HG02642 (cell line): ENCODE data around the gene CHAD.

Experiments
- ATAC-seq: cut with Tn5 transposase; IDR thresholded peaks from one replicate; pipeline ENCODE4 v1.9.1; 2021; ENCODE audit warnings: mild to moderate bottlenecking; ENCODE audit not compliant: unreplicated experiment, poor library complexity

The CHAD gene, protein sequence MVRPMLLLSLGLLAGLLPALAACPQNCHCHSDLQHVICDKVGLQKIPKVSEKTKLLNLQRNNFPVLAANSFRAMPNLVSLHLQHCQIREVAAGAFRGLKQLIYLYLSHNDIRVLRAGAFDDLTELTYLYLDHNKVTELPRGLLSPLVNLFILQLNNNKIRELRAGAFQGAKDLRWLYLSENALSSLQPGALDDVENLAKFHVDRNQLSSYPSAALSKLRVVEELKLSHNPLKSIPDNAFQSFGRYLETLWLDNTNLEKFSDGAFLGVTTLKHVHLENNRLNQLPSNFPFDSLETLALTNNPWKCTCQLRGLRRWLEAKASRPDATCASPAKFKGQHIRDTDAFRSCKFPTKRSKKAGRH

GRCh38 chr17:50468304-50469207, at the start of gene CHAD:
Gene CHAD (minus strand): TSS chr17:50468880. CDS start chr17:50468813, 67 bp downstream.
- no peak for ATAC-seq

DNA sequence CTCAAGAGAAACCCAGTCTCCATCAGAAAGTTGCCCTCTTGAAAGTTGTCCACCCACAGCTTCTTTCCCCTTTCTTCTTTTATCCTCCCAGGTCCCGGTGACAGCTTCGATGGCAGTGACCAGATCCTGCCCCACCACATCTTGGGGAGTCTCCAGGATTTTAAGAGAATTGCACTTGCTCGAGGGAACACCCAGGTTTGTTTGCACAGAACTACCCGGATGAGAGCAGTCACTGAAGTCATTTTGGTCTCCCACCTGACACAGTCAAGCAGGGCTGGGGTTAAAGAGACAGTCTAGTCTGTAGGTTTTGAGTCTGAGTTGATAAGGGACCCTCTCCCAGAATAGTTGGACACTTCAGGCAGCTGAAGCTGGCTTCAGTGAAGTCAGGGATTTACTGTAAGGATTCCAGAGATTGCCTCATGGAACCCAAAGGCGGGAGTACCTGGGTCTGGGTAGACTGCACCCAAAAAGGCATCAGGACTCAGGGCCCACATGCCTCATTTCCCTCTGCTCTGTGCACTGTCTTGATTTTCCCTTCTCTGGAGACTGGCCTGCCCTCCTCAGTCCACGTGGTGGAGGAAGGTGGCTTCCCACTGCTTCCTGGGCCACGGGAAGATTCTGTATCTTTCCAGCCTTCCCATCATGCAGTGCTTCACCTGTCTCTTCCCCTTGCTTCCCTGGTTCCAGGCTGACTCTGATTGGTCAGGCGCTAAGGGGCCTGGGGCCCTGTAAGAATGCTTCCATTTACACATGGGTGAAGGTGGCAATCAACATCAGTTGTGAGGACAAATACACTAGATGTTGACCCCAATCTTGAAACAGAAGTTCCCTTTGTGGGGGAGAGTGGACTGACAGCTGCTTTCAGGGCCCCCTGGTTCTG, 49.1 kb upstream of the CHAD start:
- ATAC-seq = no peak

- ATAC-seq = no peak
Measured at GRCh38 chr17:50517011-50517410, 48.3 kb upstream of the CHAD start.

DNA sequence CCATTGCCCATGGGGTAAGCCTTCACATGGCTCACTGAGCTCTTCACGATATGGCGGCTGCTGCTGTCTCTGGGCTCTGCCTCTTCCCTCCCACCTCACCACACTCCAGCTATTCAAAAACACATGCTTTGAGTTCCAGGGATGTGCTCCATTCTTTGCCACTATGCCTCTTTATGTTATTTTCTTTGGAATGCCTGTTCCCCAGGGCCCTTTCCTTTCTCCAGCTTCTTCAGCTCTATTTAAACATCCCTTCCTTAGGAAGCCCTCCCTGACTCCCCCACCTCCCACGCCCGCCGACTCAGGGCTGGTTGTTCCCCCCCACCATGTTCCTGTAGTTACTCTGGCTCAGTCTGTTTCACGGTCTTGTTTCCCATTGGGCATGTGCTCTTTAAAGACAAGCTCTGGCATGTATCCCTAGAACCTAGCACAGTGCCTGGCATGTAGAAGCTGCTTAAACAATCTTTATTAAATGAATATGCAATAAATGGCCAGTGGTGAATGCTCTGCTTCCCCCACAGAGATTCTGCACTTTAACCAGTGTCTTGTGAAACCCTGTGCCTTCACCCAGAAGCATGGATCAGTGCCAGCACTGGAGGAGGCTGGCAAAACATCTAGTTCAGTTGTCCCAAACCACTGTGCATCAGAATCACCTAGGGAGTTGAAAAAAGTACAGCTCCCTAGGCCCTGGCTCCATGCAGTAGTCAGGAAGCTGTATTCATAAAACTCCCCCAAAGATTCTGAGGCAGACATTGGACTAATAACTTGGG, 46.4 kb upstream of the CHAD start:
- ATAC-seq = no peak

DNA sequence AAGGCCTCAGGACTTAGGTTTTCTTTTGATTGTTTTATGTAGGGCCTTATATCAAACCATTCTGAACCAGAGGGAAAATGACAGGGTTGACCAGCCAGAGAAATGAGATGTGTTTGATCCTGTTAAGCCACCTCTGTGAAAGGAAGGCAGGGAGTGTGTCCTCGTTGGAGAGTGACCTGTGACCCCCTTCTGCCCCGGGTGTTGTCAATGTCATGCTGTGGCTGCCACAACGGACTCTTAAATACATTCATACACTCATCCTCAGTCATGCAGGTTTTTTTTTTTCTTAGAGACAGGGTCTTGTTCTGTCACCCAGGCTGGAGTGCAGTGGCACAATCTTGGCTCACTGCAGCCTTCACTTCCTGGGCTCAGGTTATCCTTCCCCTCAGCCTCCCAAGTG, 45.7 kb upstream of the CHAD start:
- no peak for ATAC-seq

DNA sequence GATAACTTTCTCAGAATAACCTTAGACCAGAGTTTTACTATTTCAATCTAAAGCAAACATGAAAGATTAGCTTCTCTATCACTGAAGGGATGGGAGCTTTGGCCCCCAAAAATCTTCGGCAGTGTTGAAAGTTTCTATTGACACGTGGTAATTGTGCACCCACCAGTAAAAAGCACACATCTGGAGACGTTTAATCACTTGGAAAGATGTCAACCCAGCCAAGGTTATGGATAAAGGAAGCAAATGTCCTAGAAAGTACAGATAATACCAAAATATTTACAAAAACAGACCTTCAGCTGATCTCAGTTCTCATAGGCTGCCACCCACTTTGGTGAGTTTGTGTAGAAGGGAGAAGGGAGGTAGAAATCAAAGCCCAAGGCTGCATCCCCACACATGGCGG, 44.8 kb upstream of the CHAD start:
- no peak for ATAC-seq

GRCh38 chr17:50511058-50511457, 42.4 kb upstream of the CHAD start:
- ATAC-seq = peak; percentile 70

DNA sequence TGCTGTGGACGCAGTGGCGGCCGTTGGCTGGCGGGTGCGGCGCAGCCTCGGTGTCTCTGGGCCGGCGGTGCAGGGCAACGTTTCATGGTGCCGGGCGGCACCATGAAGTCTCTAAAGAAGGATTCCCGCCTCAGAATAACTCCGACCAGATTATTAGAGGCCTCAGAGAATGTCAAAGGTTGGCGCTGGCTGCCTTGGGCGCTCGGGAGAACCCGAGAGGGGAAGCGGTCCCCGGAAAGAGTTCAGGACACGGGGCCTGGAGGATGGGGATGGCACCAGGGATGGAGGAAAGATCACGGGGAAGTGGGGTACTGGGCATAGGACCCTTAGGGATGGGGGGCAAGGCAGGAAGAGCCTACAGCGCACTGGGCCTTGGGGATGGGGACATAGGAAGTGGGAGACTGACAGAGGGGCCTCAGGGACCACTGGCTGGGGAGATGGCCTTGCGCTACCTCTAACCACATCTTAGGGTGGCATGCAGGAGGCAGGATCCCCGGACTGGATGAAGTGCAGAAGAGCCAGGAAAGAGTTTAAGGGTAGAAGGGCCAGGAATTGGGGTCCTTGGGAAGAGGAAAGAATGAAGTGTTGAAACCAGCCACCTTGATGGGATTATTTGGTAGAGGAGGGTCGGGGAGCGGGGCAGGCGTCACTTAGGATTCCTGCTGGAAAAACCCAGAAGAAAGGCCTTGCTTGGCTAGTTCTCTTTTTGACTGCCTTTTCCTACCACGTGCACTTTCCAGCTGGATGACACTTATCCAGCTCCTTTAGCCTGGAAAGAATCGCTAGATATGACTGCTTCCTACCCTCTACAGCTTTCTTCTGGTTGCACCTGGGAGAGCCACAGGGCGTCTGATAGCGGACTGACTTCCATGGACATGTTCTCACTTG, 40.1 kb upstream of the CHAD start:
- no peak for ATAC-seq

GRCh38 chr17:50507871-50508572, 39.3 kb upstream of the CHAD start, which contains the start of gene MYCBPAP:
Gene MYCBPAP (plus strand): TSS chr17:50508439. CDS start chr17:50508675, 236 bp downstream.
- no peak for ATAC-seq

DNA sequence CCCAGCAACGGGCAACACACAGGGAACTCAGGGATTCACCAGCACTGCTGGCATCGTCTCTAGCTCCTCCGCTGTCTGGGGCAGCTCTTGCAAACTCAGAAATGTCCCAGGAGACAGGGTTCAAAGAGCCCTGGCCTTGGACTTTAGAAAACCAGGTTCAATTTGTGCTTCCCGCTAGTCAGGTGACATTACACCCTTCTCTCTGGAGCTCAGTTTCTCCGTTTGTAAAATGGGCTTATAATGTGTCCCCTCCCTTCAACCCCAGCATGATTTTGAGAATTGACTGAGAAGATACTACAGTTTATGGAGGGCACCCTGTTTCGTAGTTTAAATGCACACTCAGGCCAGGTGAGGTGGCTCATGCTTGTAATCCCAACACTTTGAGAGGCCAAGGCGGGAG, 37.6 kb upstream of the CHAD start:
- no peak for ATAC-seq

DNA sequence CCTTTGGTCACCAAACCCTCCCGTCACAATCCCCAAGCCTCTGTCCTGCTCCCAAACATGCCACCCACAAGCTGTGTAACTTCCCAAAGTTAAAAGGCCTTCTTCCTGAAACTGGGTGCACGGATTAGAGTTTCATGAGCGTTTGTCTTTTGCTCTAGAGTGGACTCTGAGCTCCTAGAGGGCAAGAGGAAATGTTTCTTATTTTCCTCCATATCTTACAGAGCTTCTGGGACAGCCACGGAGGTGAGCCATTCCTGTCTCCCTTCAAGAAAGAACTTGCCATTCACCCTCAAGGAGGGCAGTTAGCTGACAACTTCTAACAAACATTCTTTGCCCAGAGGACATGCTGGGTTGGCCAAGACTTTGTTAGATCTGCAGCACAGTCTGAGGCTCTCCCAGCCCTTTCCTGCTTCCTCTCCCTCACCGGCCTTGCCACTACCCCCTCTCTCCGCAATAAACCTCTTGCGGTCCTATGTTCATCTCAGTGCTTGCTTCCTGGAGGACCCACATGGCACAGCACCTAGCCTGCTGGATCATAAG, 37.0 kb upstream of the CHAD start:
- no peak for ATAC-seq

DNA sequence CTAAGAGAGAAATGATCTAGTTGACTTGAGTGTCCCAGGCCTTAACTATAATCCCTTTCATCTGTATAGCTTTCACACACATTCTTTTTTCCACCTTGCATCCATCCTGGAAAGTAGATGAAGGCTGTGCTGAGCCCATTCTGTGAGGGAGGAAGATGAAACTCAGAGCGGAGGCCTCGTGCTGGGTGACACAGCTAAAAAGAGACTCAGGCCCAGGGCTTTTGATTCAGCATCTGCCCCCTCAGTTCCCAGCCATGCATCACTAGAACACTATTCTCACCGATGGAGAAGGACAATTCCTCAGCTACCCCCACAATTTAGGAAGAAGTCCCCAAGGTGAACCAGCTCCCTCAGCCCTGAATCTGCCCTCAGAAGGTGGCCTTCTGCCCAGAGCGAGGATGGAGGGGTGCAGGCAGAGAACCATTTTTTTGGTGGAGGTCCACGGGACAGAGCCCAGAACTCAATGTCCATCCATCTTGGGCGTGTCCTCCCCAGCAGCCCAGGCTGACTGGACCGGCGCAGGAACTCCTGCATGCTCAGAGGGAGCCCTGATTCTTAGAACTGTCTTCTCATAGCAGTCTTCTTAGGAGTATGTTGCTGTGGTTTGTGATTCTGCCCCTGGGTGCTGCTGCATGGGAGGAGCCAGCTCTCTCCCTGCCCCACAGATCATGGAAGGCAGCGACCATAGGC, 33.8 kb upstream of the CHAD start:
- no peak for ATAC-seq

DNA sequence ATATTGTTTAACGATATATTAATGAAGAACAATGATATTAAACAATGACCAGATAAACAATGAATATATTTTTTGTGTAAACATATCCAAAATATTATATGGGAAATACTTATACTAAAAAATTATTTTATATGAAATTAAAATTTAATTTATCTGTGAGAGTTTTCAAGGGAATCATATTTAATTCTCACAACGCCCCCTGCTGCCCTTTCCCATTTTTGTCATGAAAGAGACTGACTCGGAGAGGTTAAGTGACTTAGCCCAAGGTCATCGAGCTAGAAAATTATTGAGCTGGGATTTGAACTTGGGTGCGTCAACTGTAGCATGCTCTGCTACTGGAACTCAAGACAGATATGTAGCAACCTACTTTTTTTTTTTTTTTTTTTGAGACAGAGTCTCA, 32.4 kb upstream of the CHAD start:
- no peak for ATAC-seq

GRCh38 chr17:50499721-50500120, 31.0 kb upstream of the CHAD start:
- no peak for ATAC-seq

GRCh38 chr17:50499270-50499669, 30.6 kb upstream of the CHAD start:
- no peak for ATAC-seq

DNA sequence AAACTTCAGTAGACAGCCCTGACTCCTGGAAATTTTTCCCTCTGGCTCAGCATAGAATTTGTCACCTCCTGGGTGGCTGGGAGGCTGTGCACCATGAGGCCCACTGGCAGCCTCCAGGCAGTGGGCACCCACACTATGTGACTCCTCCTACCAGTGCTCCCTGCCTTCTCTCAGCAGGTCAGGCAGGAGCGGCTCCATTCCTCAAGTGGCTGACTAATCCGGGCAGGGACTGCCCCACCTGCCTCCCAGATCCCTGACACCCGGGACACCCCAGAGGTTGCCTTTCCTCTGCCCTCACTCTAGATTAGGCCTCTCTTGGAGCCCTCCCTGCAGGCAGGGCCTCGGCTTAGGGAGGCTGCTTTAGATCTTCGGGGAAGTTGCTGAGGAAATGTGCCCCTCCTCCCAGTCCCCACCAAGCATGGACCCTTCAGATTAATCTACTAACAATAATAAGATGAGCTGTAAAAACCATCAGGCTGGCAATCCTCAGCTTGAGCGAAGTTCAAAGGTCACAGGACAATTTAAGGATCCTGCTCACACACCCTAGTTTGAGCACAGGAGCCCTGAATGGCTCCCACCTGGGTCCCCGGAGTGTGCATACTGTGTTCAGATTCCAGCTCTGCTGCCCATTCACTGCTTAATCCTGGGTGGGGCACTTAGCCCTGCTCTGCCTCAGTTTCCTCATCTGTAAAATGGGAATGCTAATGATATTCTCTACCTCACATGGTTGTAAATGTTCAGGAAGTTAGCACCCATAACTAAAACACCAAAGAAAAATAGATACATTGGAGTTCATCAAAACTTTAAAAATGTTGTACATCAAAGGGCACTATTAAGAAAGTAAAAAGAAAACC, 29.6 kb upstream of the CHAD start:
- ATAC-seq = no peak
